ENCODE data around the gene FYN.

The FYN gene

DNA sequence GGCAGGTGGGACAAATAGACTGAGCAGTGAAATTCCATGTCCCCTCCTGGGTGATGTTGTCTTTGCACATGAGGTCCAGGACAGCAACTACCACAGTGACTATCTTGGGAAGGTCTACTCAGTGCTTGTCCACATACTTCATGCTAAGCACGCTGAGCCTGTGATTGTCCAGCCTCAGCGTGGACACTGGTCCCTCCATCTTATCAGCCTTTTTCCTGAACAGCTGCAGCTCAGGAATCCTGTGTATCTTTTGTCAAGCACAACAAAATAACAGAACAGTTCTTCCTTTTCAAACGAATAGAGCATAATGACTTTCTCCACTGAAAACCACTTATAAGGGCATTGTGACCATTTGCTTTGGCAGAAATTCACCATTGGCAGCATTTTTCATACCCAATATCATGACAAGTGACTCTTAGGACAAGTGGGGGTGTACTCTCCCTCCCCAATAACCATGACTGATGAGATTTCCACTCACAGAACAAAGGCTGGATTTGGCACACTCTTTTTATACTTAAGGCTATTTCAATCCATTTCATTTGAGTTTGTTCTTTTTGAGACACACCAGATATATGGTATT is 90.3 kb downstream of the FYN start:
- DNase-seq = no peak

DNA sequence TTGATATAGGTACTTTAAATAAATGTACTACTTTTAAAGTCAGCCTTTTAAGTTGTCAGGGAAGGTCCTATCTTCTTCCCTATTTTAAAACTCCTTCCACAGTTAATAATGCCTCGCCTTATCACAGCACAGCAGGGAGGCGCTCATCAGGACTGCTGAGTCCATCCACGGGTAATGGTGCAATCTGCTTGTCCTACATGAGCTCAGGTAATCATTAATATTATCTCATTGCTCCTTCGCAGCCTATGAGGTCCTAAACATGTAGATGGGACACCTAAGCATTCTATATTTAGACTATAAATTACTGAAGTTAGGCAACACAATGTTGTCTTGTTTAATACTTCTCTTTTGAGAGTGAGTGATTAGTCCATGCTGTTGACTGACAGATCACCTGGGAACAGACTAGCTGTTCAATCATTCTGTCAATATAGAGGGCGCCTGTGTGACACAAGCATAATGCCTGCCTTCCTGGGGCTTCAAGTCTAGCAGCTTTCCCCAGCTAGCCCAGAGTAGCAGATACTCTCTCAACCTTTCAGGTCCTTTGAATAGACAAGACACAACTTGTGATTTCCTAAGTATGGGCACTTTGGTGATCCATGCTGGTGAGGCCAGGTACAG is 91.0 kb downstream of the FYN start:
- DNase-seq = no peak

DNA sequence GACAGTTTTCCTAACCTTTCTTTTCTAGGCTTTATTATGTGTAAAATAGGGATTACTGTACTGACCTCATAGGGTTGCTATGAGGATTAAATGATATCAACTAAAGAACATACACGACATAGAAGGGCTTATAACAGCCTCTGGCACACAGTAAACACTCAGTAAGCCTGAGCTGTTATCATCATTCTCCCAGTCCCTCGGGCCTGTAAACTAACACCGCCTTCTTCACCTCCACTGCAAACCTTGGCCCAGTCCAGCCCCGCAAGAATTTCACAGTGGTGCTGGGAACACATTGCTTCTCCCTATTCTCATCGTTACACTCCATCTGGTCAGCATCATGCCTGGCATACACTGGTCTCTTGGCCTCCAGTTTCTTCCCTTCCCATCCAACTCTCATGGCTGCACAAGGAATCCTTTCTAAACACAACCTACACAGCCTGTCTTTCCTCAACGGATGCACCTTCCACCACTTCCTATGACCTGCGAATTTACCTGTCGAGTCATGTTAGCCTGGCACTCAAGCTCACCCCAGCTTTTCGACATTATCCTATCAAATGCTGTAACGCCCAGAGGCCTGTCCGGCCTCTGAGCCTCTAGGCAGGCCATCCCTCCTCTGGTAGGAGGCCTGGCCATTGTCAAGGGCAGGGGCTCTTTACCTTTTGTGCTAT is 92.1 kb downstream of the FYN start:
- no peak for DNase-seq

DNA sequence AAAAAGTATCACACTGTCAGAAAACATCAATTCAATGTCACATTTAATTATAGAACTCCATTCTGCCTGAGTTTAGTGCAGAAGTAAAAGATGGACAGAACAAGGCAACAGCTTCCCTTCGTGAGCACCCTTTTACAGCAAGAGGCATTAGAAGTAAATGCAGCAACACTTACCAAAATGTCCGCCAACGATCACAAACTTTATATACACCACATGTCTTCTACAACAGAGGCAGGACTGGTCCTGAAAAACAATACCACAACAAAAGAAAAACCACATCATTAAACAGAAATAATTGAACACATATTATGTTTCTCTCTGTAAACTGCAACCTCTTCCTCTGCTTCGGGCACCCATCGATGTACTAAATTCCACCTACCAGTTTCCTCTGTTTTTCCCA is 92.9 kb downstream of the FYN start:
- DNase-seq = no peak

DNA sequence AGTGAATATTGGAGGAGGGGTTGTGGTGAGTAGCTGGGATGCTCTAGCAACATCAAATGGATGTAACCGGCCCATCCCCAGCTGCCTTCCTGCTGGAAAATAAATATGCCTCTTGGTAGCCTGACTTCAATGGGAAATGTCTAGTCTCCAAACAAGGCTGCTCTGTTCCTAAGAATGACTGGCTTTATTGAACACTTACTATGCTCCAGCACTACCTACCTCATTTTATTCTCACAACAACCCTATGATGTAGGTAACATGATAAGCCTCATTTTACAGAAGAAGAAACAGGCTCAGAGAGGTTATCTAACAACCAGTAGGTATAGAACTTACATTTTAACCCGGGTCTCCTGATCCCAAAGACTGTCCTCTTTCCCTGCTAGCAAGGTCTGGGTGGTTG is 93.6 kb downstream of the FYN start:
- no peak for DNase-seq

DNA sequence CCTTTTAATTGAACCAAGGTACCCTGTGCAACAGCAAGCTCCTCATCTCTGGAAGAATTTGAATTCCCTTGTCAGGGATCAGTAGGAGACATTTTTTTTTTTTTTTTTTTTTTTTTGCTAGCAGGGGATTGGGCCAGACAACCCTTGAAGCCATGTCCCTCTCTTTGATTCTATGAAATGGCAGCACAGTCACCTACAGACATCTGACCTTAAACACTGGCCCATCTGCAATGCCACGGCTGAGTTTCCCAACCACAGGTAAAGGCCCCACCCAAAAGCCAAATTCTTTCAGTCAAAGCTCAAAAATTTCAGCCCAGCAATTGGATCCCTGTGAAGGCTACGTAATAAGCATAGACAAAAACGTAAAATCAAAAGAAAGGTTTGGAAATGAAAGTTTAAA is 94.2 kb downstream of the FYN start:
- no peak for DNase-seq

DNA sequence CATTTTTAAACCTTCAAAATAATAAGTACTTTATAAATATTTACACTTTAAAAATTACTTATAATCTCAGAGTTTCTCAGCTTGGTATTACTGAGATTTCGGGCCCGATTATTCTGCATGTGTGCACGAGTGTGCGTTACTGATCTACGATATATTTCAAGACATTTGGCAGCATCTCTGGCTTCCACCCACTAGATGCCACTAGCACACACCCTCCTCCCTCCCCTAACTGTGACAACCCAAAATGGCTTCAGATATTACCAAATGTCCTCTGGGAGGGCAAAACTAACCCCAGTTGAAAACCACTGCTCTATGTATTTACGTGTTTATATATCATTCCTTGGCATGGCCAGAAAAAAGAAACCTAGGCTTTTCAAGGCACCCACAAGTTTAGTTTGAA is 95.9 kb downstream of the FYN start:
- DNase-seq = no peak

DNA sequence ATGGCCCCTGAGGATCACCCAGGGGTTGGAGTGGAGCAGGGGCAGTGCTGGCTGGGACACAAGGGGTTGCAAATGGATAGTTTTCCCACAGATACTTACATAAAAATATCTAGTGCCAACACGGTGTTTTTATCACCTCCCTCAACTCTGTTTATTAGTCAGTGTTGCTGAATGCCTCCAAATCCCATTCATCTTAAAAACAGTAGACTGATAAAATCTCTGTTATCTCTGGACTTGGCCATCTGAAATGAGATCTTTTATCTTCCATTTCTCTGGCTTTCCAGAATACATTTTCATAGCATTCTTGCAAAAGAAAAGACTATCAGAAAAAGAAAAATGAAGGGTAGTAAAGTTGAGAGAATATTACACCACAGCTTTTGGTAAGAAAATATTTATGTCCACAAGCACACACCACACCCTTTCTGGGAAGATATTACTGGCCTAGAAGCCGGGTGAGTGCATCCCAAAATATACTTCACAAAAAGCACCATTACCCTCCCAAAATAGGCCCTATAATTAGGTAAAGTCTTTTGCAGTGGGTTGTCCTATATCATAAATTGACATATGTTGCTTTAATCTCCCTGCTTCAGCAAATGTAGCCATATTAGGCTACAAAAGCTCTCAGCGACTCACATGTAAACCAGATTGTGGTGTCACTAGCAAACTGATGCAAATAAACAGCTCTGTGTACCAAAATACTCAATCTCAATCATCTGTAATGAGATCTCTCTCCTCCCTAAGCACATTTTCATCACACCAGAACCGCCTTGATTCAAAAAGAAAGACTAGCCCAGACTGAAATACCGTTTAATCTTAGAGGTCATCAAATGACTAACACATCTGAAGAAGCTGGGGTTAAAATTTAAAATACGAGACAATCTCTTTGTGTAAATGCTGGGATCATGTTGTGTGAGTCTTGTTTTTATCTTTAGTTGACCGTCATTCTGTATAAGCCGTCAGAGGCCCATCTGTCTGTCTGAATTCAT is 96.7 kb downstream of the FYN start:
- no peak for DNase-seq

DNA sequence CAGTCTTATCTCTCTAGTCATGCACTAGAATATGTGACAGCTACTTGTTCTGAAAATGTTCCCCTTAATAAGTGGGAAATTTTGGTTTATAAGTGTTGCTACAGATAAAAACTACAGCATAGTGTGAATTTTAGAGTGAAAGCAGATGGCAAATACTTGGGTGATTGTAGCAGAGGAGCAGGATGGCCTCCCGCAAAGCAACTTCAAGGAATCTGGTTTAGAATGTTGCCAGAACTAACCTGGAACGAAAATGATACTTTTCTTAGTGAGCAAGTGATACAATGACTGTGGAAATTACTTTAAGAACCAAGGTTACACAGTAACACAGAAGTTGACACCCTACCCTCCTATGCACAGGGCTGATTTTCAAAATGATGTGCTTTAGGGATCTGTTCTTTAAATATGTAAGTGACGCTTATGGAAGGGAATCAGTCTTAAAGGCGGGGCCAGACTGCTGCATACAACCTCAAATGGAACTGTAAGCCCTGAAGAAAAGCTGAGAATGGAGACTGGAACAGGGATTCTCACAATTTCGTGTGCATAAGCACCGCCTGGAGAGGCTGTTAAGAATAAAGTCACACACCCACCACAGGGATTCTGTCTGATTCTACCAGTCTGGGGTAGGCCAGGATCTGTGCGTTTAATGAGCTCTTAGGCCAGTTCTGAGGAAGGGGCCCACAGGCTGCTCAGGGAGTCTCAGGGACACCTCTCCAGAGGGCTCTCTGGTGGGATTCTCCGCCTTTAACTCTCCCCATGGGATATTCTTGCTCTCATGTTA is 97.9 kb downstream of the FYN start:
- no peak for DNase-seq

DNA sequence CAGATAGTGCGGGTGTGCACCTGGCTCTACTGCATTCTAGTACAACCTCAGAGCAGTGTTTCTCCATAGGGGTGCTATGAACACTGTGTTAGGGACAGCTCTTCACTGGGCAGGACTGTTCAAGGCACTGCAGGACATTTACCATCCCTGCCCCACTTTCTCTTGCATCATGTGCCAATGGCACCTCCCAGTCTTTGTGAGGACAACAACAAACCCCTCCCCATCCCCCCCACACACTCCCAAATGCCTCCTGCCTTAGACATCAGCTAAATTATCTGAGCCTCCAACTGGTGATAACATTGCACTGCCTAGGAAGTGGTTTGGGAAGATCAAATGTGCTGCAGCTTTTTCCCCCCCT is 98.9 kb downstream of the FYN start:
- DNase-seq = no peak

DNA sequence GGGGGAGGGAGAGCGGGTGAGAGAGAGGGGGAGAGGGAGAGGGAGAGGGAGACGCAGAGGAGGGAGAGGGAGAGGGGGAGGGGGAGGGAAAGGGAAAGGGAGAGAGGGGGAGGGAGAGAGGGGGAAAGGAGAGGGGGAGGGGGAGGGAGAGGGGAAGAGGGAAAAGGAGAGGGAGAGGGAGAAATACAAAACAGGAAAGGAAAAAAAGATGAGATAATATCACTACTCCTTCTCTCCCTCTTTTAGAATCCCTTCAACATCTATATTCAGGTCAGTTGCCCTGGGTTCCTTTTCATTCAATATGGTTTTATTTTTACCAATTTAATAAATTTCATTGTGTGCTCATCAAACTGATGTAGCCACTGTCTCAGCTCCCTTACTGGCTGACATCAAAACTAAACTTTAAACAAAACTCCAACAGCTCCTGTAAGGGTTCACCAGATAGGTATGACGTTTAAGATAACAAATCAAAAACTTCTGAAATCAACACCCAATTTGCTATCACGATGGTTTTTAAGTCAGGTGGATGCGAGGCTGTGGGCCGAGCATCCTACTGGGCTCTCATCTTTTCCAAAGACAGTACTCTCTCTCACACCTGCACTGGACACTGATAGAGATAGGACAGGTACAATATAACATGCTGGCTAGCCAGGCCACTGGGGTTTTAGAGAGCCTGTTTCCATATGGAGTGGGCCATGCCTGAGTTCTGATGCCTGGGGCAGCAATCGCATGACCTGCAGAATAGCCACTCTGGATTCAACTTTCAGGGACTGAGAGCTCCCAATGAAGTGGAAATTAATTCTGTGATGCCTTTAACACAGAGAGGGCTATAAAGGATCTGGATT is 99.5 kb downstream of the FYN start:
- DNase-seq = no peak

DNA sequence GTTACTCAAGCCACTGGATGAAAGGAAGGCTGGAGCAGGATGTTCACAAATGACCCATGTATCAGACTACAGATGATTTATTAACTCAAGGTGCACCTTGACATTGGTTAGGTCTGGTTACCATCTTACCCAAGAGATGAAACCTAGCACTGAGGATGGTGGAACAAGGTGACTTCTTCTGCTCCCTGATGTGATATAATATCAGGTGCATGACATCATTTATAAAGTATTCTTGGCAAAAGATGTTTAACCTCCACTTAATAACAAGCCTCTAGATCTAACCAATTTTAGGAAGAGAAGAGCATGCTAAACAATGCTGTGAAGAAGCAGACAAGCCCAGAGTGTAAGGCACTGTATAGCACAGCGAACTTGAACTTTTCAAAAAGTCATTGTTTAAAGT is 100.9 kb downstream of the FYN start:
- no peak for DNase-seq

DNA sequence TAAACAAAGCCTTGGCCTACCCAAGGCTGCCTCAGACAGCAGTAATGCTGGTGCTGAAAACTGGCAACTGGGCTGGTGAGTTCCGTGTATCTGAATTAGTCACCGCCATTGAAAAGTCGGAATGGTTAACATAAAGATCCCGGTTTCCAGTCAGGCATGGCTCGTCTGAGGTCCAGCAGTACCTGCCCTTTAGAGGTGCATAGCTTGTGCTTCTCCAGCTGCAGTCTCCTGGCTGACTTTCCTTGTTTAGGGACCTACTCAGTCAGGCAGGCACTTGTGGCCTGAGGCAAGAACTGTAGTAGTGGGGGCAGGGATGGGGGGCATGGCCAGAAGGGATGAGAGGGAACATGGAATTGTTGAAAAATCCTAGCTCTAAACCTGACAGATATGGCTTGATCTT is 101.6 kb downstream of the FYN start:
- no peak for DNase-seq

DNA sequence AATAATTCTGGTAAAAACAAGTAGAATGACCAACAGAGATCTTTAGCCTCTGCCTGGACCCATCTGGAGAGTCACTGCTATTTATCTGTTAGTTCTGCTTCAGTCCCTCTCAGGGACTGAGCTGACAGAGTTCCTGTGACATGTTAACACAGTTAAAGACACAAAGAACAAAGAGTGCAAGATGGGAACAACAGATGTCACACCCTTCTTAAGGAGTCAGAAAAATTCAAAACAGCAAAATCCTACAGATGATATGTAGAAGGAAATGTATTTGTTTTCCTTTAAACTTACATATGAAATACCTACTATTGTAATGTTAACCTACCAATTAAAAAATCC is 102.2 kb downstream of the FYN start:
- no peak for DNase-seq

DNA sequence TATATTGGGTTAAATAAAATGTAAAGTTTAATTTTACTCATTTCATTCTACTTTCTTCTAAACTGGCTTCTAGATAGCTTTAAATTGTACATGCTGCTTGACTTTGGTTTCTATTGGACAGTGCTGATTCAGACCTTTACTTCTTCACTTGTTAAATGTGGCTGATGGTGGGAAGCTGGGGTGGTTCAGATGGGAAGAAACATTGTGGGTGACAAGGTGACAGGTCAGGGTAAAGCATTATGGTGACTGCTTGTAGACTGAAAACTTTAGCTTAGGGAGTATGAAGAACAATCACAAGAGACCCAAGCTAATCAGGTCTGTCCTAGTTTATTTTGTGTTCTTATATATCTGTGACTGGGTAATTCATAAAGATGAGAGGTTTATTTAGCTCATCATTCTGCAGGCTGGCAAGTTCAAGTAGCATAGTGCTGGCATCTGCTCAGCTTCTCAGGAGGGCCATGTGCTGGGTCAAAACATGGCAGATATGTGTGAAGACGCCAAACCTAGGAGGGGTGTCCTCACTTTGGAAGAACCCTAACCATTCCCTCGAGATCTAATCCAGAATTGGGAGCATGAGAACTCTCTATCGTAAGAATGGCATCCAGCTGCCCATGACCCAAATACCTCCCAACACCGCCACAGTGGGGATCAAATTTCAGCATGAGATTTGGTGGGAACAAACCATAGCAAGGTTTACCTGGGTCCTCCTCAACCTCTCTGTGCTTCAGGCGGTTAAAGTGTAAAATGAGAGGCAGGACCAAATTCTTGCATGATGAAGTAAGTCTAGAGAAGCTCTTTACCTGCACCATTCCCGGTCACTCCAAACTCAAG is 102.8 kb downstream of the FYN start:
- no peak for DNase-seq

DNA sequence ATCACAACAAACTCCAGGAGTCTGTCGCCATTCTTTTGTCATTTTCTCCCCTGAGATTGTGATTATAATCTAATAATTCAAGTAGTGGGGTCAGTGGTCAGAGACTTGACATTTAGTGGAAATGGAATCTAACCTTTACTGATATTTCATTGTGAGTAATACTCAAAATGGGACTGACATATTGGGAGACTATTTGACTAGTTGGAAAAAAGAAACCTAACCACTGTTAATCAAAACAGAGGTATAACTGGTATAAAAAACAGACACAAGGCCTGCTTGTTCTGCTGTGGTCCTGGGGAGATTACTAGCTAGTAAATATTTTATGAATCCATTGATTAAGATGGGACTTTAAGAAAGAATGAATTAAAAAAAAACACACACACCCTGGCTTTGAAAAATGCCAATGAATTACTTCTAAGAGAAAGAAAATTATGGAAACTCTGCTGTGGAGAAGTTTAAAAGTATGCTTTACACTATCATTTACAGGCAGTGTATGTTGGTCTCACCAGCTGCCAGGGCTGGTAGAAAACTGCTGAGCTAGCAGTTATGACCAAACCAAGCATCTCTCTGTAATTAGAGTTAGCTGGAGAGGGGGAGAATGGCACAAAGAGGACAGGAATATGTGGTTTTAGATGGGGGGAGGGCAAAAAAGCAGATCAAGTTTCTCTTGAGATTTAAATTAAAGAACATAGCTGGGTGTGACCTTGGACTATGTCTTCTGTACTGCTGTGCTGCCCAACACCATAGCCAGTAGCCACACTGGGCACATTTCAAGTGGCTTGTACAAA is 103.7 kb downstream of the FYN start:
- no peak for DNase-seq

DNA sequence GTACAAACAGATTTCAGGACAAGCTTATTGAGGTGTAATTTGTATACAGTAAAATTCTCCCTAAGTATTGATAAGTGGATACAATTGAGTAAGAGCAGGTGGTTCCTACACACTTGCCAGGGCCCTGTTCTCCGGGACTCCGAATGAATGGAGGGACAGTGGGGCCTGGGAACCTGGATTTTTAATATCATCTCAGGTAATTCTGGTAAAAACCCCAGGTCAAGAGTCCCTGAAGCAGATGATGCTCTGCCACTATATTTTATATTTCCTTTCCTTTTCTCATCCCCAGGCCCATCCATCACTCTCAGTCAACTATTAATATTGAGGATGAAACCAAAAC is 104.9 kb downstream of the FYN start:
- no peak for DNase-seq

DNA sequence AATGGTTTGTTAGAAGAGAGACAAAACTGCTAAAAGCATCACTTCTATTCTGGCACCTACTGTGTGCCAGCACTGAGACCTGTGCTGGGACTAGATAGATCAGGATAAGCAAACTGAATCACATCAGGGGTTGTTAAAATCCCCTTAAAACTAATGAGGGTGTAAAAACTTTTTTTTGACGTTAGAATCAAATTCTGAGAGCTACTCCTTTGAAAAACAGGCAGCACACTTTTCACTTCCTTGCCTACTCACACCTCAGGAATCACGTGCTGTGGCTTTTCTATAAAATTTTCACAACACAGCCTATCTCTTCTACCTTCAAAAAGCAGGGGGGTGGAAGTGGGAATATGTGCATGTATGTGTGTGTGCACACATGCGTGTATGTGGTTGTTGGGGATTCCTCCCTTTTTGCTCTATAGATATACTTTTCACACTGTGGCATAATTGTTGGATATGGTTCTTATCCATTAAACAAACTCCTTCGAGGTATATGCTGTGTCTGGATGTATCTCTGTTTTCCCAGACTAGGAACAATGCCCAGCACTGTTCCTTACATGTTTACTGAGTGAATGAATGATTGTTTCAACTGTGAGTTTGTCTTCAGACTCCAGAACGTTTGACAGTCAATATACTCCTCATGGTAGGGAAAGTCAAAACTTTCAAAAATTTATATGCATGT is 105.4 kb downstream of the FYN start:
- no peak for DNase-seq

DNA sequence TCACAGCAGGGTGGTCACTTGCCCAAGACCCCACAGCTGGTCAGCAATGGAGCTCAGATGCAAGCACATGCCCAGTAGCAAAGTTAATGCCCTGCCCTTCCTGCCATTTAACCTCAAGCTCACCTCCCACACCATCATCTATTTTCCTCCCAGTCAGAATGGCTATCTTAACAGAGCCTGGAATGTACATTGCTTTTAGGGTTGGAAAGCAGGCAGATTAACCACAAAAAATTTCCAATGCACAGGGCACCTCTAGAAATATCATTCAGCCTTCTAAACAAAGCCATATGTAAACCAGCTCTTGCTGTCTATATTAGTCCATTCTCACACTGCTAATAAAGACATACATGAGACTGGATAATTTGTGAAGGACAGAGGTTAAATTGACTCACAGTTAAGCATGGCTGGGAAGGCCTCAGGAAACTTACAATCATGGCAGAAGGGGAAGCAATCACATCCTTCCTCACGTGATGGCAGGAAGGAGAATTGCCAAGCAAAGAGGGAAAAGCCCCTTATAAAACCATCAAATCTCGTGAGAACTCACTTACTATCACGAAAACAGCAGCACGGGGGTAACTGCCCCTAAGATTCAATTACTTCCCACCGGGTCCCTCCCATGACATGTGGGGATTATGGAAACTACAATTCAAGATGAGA is 106.9 kb downstream of the FYN start:
- DNase-seq = no peak
